CMK (cell line): Measurements from ENCODE around the gene INSRR.

Source experiments
- DNase-seq: peaks from one replicate; pipeline ENCODE4 v3.0.0-alpha.2; 2010; ENCODE audit warnings: low read depth

Gene INSRR

GRCh38 chr1:156874142-156874541 is 15.2 kb upstream of the INSRR start:
- DNase-seq = no peak

- DNase-seq = no peak
These were observed 14.7 kb upstream of the INSRR start for GRCh38 chr1:156873659-156874058.

DNA sequence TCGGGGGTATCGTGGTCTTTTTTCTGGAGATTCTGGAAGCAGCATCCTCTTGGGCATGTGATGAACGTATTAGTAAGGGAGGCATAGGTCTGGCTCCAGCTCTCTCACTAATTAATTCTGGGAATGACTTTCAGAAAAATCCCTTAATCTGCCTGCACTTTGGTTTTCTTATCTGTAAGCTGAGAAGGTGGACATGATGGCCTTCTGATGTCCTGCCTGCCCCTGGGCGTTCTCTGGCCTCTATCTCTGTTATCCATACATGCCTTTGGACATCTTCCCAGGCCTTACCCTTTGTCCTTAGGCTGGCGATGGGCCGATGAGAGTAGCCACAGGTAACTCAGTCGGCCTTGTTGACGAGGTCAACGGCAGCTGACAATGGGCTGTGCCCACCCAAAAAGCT is 10.5 kb upstream of the INSRR start:
- no peak for DNase-seq

GRCh38 chr1:156868341-156868740 is 9.4 kb upstream of the INSRR start:
- no peak for DNase-seq

- peak; percentile 96 for DNase-seq
These were observed 7.5 kb upstream of the INSRR start for GRCh38 chr1:156866249-156866909.

DNA sequence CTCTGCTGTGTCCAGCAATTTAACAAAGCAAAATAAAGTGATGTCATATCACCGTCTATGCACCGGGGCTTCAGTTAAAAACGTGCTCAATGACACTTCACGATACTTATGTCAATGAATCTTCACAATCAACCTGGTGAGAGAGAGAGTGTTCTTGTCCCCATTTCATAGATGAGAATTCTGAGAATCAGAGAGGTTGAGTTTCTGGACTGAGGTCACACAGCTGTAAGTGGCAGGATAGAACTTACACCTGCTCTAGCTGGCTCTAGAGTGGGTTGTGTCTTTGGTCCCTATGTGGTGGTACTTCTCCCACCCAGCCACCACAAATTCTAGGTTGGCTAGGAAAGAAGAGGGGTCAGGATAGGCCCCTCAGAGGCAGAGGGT is 6.9 kb upstream of the INSRR start:
- DNase-seq = no peak

DNA sequence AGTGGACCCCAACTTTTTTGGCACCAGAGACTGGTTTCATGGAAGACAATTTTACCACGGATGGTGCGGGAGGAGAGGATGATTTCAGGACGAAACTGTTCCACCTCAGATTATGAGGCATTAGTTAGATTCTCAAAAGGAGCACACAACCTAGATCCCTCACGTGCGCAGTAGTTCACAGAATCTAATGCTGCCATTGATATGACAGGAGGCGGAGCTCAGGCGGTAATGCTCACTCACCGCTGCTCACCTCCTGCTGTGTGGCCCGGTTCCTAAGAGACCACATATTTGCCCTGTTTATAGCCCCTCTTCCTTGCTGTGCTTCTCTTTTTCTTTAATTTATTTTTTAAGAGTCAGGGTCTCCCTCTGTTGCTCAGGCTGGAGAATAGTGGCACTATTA is 6.3 kb upstream of the INSRR start:
- DNase-seq = no peak

GRCh38 chr1:156864796-156865195 is 5.9 kb upstream of the INSRR start:
- no peak for DNase-seq

DNA sequence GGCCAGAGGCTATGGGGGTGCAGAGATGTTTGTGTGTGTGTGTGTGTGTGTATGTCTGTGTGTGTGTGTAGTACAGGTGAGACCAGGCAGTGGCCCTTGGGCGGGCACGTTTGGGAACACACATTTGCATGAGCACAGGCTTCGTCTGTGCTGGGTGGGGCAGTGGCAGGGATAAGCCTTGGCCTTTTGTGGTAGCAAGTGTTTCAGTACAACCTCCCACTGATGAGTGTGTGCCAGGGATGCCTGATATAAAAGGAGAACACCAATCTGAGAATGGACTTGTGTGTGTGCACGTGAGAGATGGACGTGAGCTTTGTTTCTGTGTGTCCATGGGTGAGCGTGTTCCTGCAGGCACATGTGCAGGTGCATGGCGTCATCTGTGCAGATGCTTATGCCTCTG is 4.7 kb upstream of the INSRR start:
- no peak for DNase-seq

- peak; percentile 70 for DNase-seq
These were observed 4.2 kb upstream of the INSRR start for GRCh38 chr1:156862997-156863599.

DNA sequence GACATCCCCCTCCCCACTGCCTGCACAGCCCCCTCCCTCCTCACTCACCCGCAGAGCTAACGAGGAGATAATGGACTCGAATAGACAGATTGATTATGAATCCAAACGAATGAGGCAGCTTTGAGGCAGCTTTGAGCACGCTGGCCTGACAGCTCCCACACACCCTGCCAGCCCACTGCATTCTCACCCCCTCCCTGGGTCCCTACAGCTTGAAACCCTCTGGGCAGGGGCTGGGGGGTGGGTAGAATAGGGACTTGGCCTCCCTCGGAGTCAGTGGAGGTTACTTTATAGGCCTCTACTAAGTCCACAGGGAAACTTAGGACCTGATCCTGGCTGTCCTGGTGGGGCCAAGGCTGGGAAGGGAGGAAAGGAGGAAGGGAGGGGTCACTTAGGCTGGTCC is 3.7 kb upstream of the INSRR start:
- no peak for DNase-seq

- DNase-seq = peak; percentile 72
These were observed 1.9 kb upstream of the INSRR start, which contains the start of gene NTRK1 for GRCh38 chr1:156860628-156861423. Gene NTRK1 (plus strand): TSS chr1:156860865. CDS start chr1:156860935, 70 bp downstream.

DNA sequence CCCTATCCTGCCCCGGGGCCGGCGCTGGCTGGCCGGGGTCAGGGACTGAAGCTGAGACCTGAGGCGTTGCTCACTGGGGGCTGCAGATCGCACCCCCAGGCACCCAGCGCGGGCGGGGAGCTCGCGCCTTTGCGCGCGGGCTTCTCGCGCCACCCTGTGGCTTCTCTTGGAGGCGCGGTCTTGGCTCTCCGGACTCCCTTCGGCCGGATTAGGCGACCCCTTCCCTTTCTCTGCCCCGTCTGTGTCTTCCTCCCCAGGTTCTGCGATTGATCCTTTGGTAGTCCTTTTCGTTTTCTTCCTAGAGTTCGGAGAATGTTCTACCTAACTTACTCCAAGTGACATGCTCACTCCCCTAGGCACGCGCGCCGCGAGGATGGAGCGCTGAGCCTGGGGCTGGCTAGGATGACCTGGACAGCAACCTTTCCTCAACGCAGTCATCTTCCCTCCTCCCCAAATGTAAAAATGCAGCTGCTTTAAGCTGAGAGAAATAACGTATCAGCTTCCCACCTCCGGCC is 1.3 kb upstream of the INSRR start:
- no peak for DNase-seq

- DNase-seq = no peak
These were observed 701 bp upstream of the INSRR start for GRCh38 chr1:156859523-156860112.

GRCh38 chr1:156858555-156858956 is 361 bp downstream of the INSRR start:
- DNase-seq = no peak

GRCh38 chr1:156857532-156857931 is 1.4 kb downstream of the INSRR start:
- DNase-seq = no peak

- DNase-seq = no peak
These were observed 2.6 kb downstream of the INSRR start for GRCh38 chr1:156856282-156856785.

- no peak for DNase-seq
These were observed 4.3 kb downstream of the INSRR start for GRCh38 chr1:156854634-156855033.

DNA sequence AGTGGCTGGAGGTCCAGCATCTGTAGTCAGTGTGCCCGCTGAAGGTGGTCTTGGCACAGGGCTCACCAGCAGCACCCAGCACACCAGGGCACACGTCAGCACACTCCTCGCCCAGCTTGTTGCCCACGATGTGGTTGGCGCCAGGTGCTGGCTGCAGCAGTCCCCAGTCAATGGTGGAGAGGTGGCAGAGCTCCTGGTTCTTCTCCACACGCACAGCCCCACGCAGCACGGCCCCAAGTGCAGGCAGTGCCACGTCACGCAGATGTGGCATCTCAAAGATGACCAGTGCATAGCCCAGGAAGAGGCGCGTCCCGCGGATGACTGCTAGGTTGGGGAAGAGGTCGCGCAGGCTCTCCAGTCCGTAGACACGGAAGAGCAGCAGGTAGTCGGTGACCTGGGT is 5.2 kb downstream of the INSRR start:
- no peak for DNase-seq

DNA sequence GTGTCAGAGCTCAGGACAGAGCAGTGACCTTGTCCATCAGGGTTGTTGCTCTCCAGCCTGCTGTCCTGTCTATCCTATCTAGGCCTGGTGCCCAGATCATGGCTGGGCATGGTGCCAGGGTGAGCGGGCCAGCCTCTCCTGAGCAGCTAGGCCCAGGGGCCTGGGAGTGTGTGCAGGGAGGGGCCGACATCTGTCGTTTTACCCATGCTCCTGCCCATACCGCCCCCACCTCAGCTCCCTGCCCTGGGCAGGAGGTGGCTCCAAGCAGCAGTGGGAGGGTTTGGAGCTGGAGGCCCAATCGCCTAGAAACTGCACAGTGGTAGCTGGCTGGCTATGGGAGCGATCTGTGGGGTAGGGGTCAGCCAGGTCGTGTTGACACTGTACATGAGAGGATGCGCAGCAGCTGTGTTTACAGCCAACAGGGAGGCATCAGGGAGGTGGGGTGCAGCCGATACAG is 6.5 kb downstream of the INSRR start:
- no peak for DNase-seq

DNA sequence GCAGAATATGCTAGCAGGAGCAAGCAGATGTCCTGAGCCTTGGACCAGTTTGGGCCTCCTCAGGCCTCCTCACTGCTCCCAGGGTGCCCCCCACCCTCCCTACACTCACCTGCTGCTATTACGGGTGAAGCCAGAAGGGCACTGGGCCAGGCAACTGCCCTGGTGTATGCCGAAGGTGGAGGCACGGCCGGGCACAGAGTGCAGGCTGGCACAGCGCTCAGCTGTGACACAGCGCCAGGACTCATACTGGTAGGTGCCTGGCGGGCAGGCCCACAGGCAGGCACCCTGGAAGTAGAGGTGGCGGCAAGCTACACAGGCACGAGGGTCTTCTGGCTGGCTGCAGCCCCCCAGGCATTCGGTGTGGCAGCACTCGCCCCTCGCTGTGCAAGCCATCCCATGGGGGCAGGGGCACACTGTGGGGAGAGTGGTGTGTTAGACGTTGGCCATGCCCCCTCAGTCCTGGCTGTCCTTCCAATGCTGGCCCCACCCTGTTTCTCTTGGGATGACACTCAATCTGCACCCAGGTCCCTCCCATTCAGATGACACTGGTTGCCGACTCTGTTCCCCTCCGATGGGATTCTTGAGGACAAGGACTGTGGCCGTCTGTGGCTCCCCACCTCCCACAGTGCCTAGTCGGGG is 7.0 kb downstream of the INSRR start:
- DNase-seq = no peak

DNA sequence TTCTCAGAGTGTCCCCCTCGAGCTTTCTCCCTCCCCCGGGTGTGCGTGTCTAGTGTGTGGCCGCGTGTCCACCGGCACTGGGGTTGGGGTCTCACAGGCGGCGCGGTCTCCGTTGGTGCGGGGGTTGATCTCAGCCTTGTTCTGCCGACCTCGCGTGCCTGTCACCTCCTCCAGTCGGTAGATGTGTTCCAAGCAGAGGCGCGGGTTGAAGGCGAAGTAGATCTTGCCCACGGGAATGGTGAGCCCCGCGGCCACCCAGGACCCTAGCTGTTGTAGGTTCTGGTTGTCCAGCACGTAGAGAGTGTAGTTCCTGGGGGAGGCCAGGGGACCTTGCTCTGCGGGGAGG is 9.8 kb downstream of the INSRR start:
- no peak for DNase-seq
